22Rv1 (cell line): ENCODE results near the gene KCNH4.

Experiments used
- ZFX ChIP-seq: fragments of 450-650 bp; IDR thresholded peaks from 2 replicates; pipeline ENCODE4 v1.6.1; 2017; ENCODE audit warnings: antibody characterized with exemption, borderline replicate concordance
- TF ChIP-seq, protein P1 (sequence below): fragments of 450-650 bp; IDR thresholded peaks from 2 replicates; pipeline ENCODE4 v1.5.1; 2017; ENCODE audit warnings: mild to moderate bottlenecking

DNA sequence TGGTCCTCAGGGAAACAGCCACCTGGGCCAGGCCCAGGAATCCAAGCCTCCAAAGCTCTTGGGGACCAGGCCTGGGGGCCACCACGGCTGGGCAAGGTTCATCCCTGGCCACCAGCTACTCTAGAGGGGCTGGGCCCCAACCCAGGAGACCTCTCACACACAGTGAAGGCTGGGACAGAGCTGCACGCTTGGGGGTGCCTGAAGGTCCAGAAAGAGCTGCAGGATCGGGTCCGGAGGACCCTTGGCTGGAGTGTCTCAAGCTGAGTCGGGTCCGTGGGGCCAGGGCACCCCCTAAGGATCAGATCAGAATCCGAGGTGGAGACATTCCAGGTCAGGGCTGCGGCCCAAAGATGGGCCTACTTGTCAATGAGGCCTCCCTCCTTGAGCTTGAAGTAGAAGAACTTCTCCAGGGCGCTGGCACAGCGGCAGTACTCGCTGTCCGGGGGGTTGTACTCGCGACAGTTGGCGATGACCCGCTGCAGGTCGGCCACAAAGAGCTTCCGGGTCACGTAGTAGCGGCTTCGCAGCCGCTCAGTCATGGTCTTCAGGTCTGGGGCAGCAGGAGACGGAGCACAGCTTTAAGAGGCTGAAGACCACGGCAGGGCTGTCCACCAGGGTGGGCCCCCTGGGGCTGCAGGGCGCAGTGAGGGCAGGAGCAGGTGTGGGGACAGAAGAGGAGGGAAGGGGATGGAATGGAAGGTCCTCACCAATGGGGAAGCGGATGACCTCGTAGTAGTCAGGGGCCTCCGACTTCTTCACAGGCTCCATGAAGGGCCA is 67.5 kb downstream of the KCNH4 start:
- TF ChIP-seq, protein P1, sequence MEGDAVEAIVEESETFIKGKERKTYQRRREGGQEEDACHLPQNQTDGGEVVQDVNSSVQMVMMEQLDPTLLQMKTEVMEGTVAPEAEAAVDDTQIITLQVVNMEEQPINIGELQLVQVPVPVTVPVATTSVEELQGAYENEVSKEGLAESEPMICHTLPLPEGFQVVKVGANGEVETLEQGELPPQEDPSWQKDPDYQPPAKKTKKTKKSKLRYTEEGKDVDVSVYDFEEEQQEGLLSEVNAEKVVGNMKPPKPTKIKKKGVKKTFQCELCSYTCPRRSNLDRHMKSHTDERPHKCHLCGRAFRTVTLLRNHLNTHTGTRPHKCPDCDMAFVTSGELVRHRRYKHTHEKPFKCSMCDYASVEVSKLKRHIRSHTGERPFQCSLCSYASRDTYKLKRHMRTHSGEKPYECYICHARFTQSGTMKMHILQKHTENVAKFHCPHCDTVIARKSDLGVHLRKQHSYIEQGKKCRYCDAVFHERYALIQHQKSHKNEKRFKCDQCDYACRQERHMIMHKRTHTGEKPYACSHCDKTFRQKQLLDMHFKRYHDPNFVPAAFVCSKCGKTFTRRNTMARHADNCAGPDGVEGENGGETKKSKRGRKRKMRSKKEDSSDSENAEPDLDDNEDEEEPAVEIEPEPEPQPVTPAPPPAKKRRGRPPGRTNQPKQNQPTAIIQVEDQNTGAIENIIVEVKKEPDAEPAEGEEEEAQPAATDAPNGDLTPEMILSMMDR = no peak
- TF ChIP-seq ZFX = no peak
